ENCODE results near the gene PEDS1. TPM values are rescaled to one million over a fixed set of nuclear protein-coding genes. Genes with fewer than 3 reads are reported as not detected.

The PEDS1 gene
- total and polyA plus RNA-seq, 12 donors = 18.7 to 39.1 (median 29.8) TPM

DNA sequence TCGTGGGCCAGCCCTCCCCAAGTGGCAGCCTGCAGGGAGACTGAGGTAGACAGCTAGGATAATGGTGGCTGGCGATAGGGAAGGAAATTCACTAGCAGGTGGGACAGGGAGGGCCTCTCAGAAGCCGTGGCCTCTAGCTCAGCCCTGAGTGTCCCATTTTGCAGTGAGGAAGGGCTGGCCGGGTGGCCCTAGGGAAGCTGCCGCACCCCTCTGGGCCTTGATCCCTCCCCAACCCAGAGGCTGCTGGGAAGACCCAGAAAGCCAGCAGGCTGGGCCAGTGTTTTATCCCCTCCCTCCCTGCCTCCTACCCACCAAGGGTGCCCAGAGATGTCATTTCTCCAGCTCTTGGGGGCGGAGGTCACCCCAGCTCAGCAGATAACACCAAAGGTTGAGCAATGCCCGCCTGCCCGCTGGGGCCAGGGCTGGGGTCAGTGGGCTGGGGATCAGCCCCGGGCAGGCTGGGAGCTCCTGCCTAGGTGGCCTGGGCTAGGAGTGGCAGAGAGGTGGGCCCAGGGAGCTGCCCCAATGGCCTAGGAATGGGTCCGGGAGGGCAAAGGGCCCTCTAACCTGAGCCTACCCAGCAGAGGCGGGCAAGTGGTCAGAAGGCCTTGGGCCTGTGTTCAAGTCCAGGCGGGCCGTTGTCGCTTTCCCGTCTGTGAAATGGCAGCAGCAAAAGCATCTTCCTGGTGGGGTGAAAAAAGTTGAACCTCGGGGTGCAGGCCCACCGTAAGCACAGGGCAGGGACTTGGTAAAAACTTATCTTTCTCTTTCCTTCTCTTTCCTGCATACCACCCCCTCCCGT is 35.6 kb upstream of the PEDS1 start:
- no peak for TF ChIP-seq POLR2A (IDR thresholded peaks at IDR 0.05)
- TF ChIP-seq, protein P1, sequence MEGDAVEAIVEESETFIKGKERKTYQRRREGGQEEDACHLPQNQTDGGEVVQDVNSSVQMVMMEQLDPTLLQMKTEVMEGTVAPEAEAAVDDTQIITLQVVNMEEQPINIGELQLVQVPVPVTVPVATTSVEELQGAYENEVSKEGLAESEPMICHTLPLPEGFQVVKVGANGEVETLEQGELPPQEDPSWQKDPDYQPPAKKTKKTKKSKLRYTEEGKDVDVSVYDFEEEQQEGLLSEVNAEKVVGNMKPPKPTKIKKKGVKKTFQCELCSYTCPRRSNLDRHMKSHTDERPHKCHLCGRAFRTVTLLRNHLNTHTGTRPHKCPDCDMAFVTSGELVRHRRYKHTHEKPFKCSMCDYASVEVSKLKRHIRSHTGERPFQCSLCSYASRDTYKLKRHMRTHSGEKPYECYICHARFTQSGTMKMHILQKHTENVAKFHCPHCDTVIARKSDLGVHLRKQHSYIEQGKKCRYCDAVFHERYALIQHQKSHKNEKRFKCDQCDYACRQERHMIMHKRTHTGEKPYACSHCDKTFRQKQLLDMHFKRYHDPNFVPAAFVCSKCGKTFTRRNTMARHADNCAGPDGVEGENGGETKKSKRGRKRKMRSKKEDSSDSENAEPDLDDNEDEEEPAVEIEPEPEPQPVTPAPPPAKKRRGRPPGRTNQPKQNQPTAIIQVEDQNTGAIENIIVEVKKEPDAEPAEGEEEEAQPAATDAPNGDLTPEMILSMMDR (IDR thresholded peaks at IDR 0.05) = no peak
- peak in 6 of 7 donors; percentile 61 to 81 (median 72) for DNase-seq
- H3K27ac ChIP-seq = peak overlapping the region; percentile 69 to 100 (median 99)
- peaks cover 14 to 18% of the 10 kb centered on the region in 2 donors for H3K4me1 ChIP-seq (replicated peaks in 1 of 2)
- no peaks in the 10 kb centered on the region for H3K9me3 ChIP-seq (replicated peaks in 1 of 3)
- intact Hi-C loops (cut with DNase I) = loop anchor here (2.0 to 10.0 kb wide), 5 partner anchors 273 to 566 kb away; no protein-coding TSS in a partner anchor
- no peak overlapping the region for H3K4me3 ChIP-seq
- H3K36me3 ChIP-seq (replicated peaks in 1 of 2) = peaks cover 0 to 18% of the 10 kb centered on the region in 2 donors
- WGBS, 4 donors = 58 to 73% (median 62%) methylated on average over 9 to 18 of the region's 18 CpGs
- no peaks in the 10 kb centered on the region for H3K27me3 ChIP-seq

DNA sequence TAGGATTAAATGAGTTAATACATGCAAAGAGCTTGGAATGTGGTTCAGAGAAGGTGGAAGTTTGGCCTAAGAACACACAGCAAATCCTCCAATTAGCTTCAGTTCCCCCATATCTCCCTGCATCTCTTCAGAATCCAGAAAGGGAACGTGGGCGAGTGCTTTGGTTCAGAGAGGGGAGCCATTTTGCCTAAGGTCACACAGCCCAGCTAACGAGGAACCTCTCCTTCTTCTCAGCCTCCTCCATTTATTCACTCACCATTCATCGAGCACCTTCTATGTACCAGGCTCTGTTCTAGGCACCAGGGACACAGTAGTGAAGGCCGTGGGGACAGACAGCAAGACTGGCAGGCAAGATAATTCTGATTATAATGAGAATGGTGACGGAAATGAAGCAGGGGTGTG is 34.8 kb upstream of the PEDS1 start:
- Histone ChIP-seq H3K4me1 (replicated peaks in 1 of 2) (peaks cover 10 to 11% of the 10 kb centered on the region in 2 donors), H3K36me3 (replicated peaks in 1 of 2) (peaks cover 0 to 11% of the 10 kb centered on the region in 2 donors), H3K9me3 (replicated peaks in 1 of 3) (no peaks in the 10 kb centered on the region), H3K4me3 (no peak overlapping the region), H3K27me3 (no peaks in the 10 kb centered on the region), H3K27ac (peak overlapping the region in 4 of 5 donors; percentile 21 to 100 (median 99))
- intact Hi-C loops (cut with DNase I) = loop anchor here (2.0 to 10.0 kb wide), 5 partner anchors 274 to 567 kb away; no protein-coding TSS in a partner anchor
- DNase-seq = no peak
- TF ChIP-seq, protein P1 (IDR thresholded peaks at IDR 0.05) = no peak
- no peak for TF ChIP-seq POLR2A (IDR thresholded peaks at IDR 0.05)
- 93 to 96% (median 95%) methylated on average over 6 of the region's 6 CpGs for WGBS, 4 donors

DNA sequence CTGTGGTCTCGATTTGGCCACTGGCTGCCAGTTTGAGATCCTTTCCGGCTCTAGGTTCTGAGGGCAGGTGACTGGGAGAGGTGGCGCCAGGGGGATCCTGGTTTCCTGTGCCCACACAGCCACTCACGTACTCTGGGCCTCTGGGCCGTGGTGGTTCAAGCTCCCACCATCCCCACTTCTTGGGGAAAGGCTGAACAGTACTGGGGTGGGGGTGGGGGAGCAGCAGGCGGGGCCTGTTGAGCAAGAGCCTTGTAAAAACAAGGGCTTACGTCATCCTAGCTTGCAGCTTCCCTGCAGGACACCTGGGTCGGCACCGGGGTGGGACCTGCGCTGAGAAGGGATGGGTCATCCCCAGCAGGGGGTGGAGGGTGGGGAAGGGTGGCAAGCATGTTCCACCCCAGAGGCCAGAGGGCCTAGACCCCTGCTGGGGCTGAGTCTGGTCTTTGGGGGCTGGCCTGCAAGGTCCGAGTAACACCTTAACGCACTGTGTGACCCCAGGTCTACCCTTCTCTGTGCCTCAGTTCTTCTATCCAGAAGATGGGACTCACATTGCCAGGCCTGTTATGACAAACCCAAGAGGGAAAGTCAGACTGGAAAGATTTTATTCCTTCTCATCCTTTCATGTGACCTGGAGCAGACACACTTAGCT is 34.0 kb upstream of the PEDS1 start:
- Histone ChIP-seq H3K9me3 (replicated peaks in 1 of 3) (no peaks in the 10 kb centered on the region), H3K4me3 (no peak overlapping the region), H3K36me3 (replicated peaks in 1 of 2) (peaks cover 0 to 4% of the 10 kb centered on the region in 2 donors), H3K27ac (peak overlapping the region in 4 of 5 donors; percentile 17 to 100 (median 46)), H3K4me1 (replicated peaks in 1 of 2) (peaks cover 10 to 11% of the 10 kb centered on the region in 2 donors), H3K27me3 (no peaks in the 10 kb centered on the region)
- intact Hi-C loops (cut with DNase I) = loop anchor here (2.0 to 10.0 kb wide), 5 partner anchors 275 to 567 kb away; no protein-coding TSS in a partner anchor
- TF ChIP-seq POLR2A (IDR thresholded peaks at IDR 0.05) = no peak
- TF ChIP-seq, protein P1 (IDR thresholded peaks at IDR 0.05) = no peak
- peak in 6 of 7 donors; percentile 53 to 71 (median 64) for DNase-seq
- WGBS, 4 donors = 56 to 75% (median 62%) methylated on average over 6 to 12 of the region's 12 CpGs

DNA sequence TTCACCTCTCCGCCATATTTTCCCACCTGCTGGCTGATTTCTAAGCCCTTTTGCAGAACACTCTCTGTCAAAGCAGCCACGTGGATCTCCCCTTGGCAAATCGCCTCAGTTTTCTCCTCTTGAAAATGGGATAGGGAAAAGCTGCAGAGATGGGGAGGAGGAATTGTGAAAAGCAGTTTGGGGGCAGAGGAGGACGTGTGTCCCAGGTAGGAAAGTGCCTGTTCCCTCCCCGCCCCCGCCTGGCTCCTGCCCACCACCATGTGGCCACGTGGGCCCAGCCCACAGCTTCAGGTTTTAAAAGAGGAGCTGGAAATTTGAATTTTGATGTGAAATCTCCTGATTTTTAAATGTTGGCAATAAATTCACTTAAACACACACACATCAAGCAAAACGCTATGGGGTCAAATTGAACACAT is 33.5 kb upstream of the PEDS1 start:
- peak in 2 of 7 donors; percentile 39 to 55 for DNase-seq
- WGBS, 4 donors = 61 to 68% (median 67%) methylated on average over 8 of the region's 8 CpGs

More for the DNA sequence above, 33.5 kb upstream of the PEDS1 start:
- Histone ChIP-seq H3K36me3 (replicated peaks in 1 of 2) (no peaks in the 10 kb centered on the region), H3K4me1 (replicated peaks in 1 of 2) (peaks cover 10 to 11% of the 10 kb centered on the region in 2 donors), H3K9me3 (replicated peaks in 1 of 3) (no peaks in the 10 kb centered on the region), H3K27ac (peak overlapping the region in 4 of 5 donors; percentile 17 to 100 (median 46)), H3K27me3 (no peaks in the 10 kb centered on the region), H3K4me3 (no peak overlapping the region)
- no peak for TF ChIP-seq POLR2A (IDR thresholded peaks at IDR 0.05)
- TF ChIP-seq, protein P1 (IDR thresholded peaks at IDR 0.05) = no peak
- intact Hi-C loops (cut with DNase I) = loop anchor here (5.0 to 10.0 kb wide), 4 partner anchors 275 to 568 kb away; no protein-coding TSS in a partner anchor
